AG09319 (cell line): Measurements from ENCODE around the gene NCSTN.

Source experiments
- DNase-seq: peaks from one replicate; pipeline ENCODE4 v3.0.0-alpha.2; 2010; ENCODE audit warnings: low read depth; ENCODE audit errors: extremely low read depth
- CTCF ChIP-seq: IDR thresholded peaks from 2 replicates; pipeline ENCODE4 v1.5.1; 2011; ENCODE audit warnings: low read depth, mild to moderate bottlenecking, inconsistent platforms, low read length, moderate library complexity

The NCSTN gene

GRCh38 chr1:160342953-160343869, at the start of gene NCSTN, which contains the start of gene COPA:
NCSTN (plus strand) TSS chr1:160343383; CDS start chr1:160343397, 14 bp downstream.
COPA (minus strand) TSS chr1:160343250; CDS start chr1:160343170, 80 bp downstream.
- TF ChIP-seq CTCF: no peak
- DNase-seq: peak; percentile 92

- no peak for DNase-seq
- no peak for TF ChIP-seq CTCF
These were observed 47.1 kb upstream of the NCSTN start for GRCh38 chr1:160296036-160296435.

- TF ChIP-seq CTCF: no peak
- no peak for DNase-seq
These were observed 43.0 kb upstream of the NCSTN start for GRCh38 chr1:160300173-160300572.

- TF ChIP-seq CTCF: no peak
- DNase-seq: no peak
These were observed 35.9 kb upstream of the NCSTN start for GRCh38 chr1:160307118-160307791.

GRCh38 chr1:160308451-160309184, 34.6 kb upstream of the NCSTN start:
- no peak for TF ChIP-seq CTCF
- no peak for DNase-seq

- TF ChIP-seq CTCF: no peak
- no peak for DNase-seq
These were observed 34.0 kb upstream of the NCSTN start for GRCh38 chr1:160309185-160309557.
